Measurements from ENCODE around the gene FGB.

- TF ChIP-seq BHLHE40 (IDR thresholded peaks at IDR 0.05; ENCODE audit: borderline replicate concordance) (no peak), ZNF384 (IDR thresholded peaks at IDR 0.05) (no peak), ELF4 (IDR thresholded peaks at IDR 0.05) (no peak), ARNT (IDR thresholded peaks at IDR 0.05) (no peak), PKNOX1 (IDR thresholded peaks at IDR 0.05) (no peak), CTBP1 (IDR thresholded peaks at IDR 0.05; ENCODE audit: borderline replicate concordance) (no peak), TARDBP (IDR thresholded peaks at IDR 0.05) (no peak), SUZ12 (IDR thresholded peaks at IDR 0.05) (no peak), SP1 (IDR thresholded peaks at IDR 0.05) (no peak), FOXM1 (IDR thresholded peaks at IDR 0.05; ENCODE audit: borderline replicate concordance) (no peak), L3MBTL2 (conservative IDR thresholded peaks at IDR 0.05) (no peak), LEF1 (IDR thresholded peaks at IDR 0.05; ENCODE audit: borderline replicate concordance) (no peak), FOXK2 (IDR thresholded peaks at IDR 0.05) (no peak)
These were observed 46.3 kb upstream of the FGB start for GRCh38 chr4:154516318-154517029.
